K562 (cell line): ENCODE results near the gene RHOT1. TPM values are rescaled to one million over a fixed set of nuclear protein-coding genes. Genes with fewer than 3 reads are reported as not detected.

Experiments used
- E2F3 ChIP-seq: fragments of 250-450 bp; sonication (Bioruptor Pico); IDR thresholded peaks from 2 replicates; pipeline ENCODE4 v1.4.0; 2020; ENCODE audit warnings: mild to moderate bottlenecking
- GATAD2A ChIP-seq: fragments of 450-650 bp; IDR thresholded peaks from 2 replicates; pipeline ENCODE4 v1.6.1; 2017
- HDAC3 ChIP-seq: fragments of 450-650 bp; IDR thresholded peaks from 2 replicates; pipeline ENCODE4 v1.6.1; 2018; ENCODE audit warnings: borderline replicate concordance, mild to moderate bottlenecking, moderate library complexity; ENCODE audit not compliant: partially characterized antibody
- POLR2G ChIP-seq: fragments of 200-400 bp; formaldehyde crosslinking; IDR thresholded peaks from 2 replicates; pipeline ENCODE4 v1.6.1; 2017; ENCODE audit warnings: low read depth, mild to moderate bottlenecking, antibody characterized with exemption, low read length, moderate library complexity
- RBM25 ChIP-seq: fragments of 200-400 bp; formaldehyde crosslinking; IDR thresholded peaks from 2 replicates; pipeline ENCODE4 v1.6.1; 2018; ENCODE audit warnings: low read length, low read depth, moderate library complexity; ENCODE audit not compliant: severe bottlenecking
- polyA plus RNA-seq, 8 experiments: library from polyadenylated mRNA; depleted of rRNA in 4 of 8; stranded (reverse) in 5 of 8; unstranded in 3 of 8; fragments of >200 nt; fragmentation: Nextera tagmentation in 2 of 8; fragmentation: Illumina TruSeq in 1 of 8; extraction: Ambion mirVana in 2 of 8; extraction: Trizol in 1 of 8; gene quantifications; 2 replicates each; pipeline versions ENCODE4 v1.2.1 to v1.2.3, GENCODE V29; 2011 to 2014; ENCODE audit warnings: inconsistent platforms in 1 of 8, missing spikeins in 1 of 8
- total RNA-seq, 7 experiments: library from RNA; depleted of rRNA in 6 of 7; stranded (reverse); fragments of >200 nt in 6 of 7; fragmentation: Illumina TruSeq in 2 of 7; extraction: Trizol in 2 of 7; gene quantifications; 2 replicates each; pipeline versions ENCODE4 v1.2.1 to v1.2.3, GENCODE V29; 2011 to 2021; ENCODE audit warnings: low replicate concordance in 1 of 7
- TF ChIP-seq, protein P1 (sequence below): fragments of 250-450 bp; sonication (Bioruptor Pico); IDR thresholded peaks from 2 replicates; pipeline ENCODE4 v1.4.0; 2020; ENCODE audit warnings: mild to moderate bottlenecking, moderate library complexity, borderline replicate concordance
- TF ChIP-seq, protein P2 (sequence below), 2 experiments: fragments of 450-650 bp; conservative IDR thresholded peaks; 2 replicates each; pipeline ENCODE4 v1.6.1; 2017; ENCODE audit warnings: mild to moderate bottlenecking in 2 of 2, moderate library complexity in 2 of 2
- TF ChIP-seq, protein P3 (sequence below), 2 experiments: fragments of 450-650 bp; IDR thresholded peaks; 2 replicates each; pipeline ENCODE4 v1.6.1; 2018; ENCODE audit warnings: mild to moderate bottlenecking in 2 of 2, low read depth in 1 of 2; ENCODE audit not compliant: partially characterized antibody in 2 of 2
- TF ChIP-seq, protein P4 (sequence below): fragments of 150-350 bp; conservative IDR thresholded peaks from 2 replicates; pipeline ENCODE4 v1.6.1; 2014; ENCODE audit warnings: low read length
- TF ChIP-seq, protein P5 (sequence below), 2 experiments: fragments of 450-650 bp in 1 of 2; sonication (generic) in 1 of 2; formaldehyde crosslinking; conservative IDR thresholded peaks; 2 replicates each; pipeline versions ENCODE4 v1.4.0 to v1.8.1; 2020 to 2022; ENCODE audit warnings: mild to moderate bottlenecking in 1 of 2, missing genetic modification reagents in 1 of 2

RHOT1 gene
- total and polyA plus RNA-seq, 9 of the 15 experiments (the other 6 are each of a cell fraction or from before 2014, with no cell fraction given): 23.0 to 101 (median 32.2) TPM

DNA sequence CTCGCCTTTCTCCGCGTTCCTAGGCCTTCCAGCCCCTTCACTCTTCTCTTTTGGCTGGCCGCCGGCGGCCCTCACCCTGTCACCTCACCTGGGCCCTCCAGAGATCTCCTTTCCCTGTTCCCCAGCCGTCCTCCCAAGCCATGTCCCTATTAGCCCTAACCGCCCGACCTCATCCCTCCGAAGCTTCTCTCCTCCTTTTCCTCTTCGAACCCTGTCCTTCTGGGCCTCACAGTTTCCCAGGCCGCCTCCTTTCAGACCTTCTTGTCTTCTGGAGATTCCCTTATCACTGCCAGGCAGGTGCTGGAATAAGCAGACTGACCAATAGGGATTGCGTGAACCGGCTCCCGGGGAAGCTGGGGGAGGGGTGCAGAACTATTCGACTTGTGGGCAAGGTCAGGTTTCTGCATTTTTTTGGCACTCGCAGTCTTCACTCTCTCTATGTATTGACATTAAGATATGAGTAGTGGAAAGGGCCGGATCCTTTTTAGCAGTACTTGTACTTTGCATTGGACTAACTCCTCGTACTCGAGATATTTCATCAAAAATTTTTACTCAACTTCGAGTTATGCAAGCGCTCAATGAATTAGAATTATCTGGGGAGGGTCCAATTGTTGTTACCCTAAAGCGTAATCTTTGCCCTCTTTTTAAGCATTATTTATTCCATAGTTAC is 690 bp downstream of the RHOT1 start (continued):
- peak; percentile 86 for TF ChIP-seq HDAC3
- 0 out of 2 replicates have a peak, but pooled peaks have one; percentile 8 for TF ChIP-seq GATAD2A
- no peak for TF ChIP-seq POLR2G
- TF ChIP-seq, protein P1, sequence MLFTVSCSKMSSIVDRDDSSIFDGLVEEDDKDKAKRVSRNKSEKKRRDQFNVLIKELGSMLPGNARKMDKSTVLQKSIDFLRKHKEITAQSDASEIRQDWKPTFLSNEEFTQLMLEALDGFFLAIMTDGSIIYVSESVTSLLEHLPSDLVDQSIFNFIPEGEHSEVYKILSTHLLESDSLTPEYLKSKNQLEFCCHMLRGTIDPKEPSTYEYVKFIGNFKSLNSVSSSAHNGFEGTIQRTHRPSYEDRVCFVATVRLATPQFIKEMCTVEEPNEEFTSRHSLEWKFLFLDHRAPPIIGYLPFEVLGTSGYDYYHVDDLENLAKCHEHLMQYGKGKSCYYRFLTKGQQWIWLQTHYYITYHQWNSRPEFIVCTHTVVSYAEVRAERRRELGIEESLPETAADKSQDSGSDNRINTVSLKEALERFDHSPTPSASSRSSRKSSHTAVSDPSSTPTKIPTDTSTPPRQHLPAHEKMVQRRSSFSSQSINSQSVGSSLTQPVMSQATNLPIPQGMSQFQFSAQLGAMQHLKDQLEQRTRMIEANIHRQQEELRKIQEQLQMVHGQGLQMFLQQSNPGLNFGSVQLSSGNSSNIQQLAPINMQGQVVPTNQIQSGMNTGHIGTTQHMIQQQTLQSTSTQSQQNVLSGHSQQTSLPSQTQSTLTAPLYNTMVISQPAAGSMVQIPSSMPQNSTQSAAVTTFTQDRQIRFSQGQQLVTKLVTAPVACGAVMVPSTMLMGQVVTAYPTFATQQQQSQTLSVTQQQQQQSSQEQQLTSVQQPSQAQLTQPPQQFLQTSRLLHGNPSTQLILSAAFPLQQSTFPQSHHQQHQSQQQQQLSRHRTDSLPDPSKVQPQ: no peak
- TF ChIP-seq, protein P2, sequence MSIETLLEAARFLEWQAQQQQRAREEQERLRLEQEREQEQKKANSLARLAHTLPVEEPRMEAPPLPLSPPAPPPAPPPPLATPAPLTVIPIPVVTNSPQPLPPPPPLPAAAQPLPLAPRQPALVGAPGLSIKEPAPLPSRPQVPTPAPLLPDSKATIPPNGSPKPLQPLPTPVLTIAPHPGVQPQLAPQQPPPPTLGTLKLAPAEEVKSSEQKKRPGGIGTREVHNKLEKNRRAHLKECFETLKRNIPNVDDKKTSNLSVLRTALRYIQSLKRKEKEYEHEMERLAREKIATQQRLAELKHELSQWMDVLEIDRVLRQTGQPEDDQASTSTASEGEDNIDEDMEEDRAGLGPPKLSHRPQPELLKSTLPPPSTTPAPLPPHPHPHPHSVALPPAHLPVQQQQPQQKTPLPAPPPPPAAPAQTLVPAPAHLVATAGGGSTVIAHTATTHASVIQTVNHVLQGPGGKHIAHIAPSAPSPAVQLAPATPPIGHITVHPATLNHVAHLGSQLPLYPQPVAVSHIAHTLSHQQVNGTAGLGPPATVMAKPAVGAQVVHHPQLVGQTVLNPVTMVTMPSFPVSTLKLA (conservative IDR thresholded peaks at IDR 0.05): peak; percentile 44 to 74
- peak; percentile 67 for TF ChIP-seq RBM25
- TF ChIP-seq E2F3: no peak
- TF ChIP-seq, protein P3, sequence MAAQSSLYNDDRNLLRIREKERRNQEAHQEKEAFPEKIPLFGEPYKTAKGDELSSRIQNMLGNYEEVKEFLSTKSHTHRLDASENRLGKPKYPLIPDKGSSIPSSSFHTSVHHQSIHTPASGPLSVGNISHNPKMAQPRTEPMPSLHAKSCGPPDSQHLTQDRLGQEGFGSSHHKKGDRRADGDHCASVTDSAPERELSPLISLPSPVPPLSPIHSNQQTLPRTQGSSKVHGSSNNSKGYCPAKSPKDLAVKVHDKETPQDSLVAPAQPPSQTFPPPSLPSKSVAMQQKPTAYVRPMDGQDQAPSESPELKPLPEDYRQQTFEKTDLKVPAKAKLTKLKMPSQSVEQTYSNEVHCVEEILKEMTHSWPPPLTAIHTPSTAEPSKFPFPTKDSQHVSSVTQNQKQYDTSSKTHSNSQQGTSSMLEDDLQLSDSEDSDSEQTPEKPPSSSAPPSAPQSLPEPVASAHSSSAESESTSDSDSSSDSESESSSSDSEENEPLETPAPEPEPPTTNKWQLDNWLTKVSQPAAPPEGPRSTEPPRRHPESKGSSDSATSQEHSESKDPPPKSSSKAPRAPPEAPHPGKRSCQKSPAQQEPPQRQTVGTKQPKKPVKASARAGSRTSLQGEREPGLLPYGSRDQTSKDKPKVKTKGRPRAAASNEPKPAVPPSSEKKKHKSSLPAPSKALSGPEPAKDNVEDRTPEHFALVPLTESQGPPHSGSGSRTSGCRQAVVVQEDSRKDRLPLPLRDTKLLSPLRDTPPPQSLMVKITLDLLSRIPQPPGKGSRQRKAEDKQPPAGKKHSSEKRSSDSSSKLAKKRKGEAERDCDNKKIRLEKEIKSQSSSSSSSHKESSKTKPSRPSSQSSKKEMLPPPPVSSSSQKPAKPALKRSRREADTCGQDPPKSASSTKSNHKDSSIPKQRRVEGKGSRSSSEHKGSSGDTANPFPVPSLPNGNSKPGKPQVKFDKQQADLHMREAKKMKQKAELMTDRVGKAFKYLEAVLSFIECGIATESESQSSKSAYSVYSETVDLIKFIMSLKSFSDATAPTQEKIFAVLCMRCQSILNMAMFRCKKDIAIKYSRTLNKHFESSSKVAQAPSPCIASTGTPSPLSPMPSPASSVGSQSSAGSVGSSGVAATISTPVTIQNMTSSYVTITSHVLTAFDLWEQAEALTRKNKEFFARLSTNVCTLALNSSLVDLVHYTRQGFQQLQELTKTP (IDR thresholded peaks at IDR 0.05; ENCODE audit: low read depth in 1 of 2, partially characterized antibody in 2 of 2): peak in 1 of 2 experiments; percentile 56
- TF ChIP-seq, protein P4, sequence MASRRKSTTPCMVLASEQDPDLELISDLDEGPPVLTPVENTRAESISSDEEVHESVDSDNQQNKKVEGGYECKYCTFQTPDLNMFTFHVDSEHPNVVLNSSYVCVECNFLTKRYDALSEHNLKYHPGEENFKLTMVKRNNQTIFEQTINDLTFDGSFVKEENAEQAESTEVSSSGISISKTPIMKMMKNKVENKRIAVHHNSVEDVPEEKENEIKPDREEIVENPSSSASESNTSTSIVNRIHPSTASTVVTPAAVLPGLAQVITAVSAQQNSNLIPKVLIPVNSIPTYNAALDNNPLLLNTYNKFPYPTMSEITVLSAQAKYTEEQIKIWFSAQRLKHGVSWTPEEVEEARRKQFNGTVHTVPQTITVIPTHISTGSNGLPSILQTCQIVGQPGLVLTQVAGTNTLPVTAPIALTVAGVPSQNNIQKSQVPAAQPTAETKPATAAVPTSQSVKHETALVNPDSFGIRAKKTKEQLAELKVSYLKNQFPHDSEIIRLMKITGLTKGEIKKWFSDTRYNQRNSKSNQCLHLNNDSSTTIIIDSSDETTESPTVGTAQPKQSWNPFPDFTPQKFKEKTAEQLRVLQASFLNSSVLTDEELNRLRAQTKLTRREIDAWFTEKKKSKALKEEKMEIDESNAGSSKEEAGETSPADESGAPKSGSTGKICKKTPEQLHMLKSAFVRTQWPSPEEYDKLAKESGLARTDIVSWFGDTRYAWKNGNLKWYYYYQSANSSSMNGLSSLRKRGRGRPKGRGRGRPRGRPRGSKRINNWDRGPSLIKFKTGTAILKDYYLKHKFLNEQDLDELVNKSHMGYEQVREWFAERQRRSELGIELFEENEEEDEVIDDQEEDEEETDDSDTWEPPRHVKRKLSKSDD: 0 out of 2 replicates have a peak, but pooled peaks have one; percentile 61
- TF ChIP-seq, protein P5, sequence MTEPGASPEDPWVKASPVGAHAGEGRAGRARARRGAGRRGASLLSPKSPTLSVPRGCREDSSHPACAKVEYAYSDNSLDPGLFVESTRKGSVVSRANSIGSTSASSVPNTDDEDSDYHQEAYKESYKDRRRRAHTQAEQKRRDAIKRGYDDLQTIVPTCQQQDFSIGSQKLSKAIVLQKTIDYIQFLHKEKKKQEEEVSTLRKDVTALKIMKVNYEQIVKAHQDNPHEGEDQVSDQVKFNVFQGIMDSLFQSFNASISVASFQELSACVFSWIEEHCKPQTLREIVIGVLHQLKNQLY (CRISPR knock-in tag; conservative IDR thresholded peaks at IDR 0.05): no peak
